PC-9 (cell line): Measurements from ENCODE around the gene ADPGK. TPM values are rescaled to one million over a fixed set of nuclear protein-coding genes. Genes with fewer than 3 reads are reported as not detected.

Experiments
- BruUV-seq: library from RNA; stranded (reverse); fragments of 400-500 nt; replicated peaks from 2 replicates; lab custom pipeline; 2021; lab: Mats Ljungman, UMichigan
- CTCF ChIA-PET: fragments of 300-600 bp; sonication (Branson Sonifier 250); formaldehyde crosslinking; loops from one replicate; lab custom pipeline; 2022; ENCODE audit warnings: antibody characterized with exemption; lab: Charles Lee
- POLR2A ChIA-PET: fragments of 300-600 bp; sonication (Branson Sonifier 250); formaldehyde crosslinking; loops from one replicate; lab custom pipeline; 2022; ENCODE audit warnings: antibody characterized with exemption; ENCODE audit not compliant: unreplicated experiment; lab: Charles Lee
- DNase-seq, 2 experiments: peaks; one replicate each; pipeline versions ENCODE4 v3.0.0 to v3.0.0-alpha.2; 2015 to 2022; ENCODE audit warnings: mixed read lengths in 1 of 2
- H2AFZ ChIP-seq: fragments of 200-600 bp; sonication (generic); 2 replicates; pipeline ENCODE4 v1.8.1; 2017; ENCODE audit warnings: antibody characterized with exemption
- H3F3A ChIP-seq: fragments of 200-600 bp; sonication (generic); 2 replicates; pipeline ENCODE4 v1.8.1; 2017; ENCODE audit warnings: antibody characterized with exemption, mild to moderate bottlenecking, low read depth; ENCODE audit not compliant: insufficient read depth
- H3K27ac ChIP-seq: fragments of 200-600 bp; sonication (generic); 2 replicates; pipeline ENCODE4 v1.6.1; 2016; ENCODE audit warnings: mixed run types
- H3K27me3 ChIP-seq: fragments of 200-600 bp; sonication (generic); 2 replicates; pipeline ENCODE4 v1.6.1; 2016; ENCODE audit warnings: low read depth, mixed run types; ENCODE audit not compliant: insufficient read depth
- H3K36me3 ChIP-seq: fragments of 200-600 bp; sonication (generic); 2 replicates; pipeline ENCODE4 v1.6.1; 2016; ENCODE audit warnings: low read depth, mixed run types
- H3K4me1 ChIP-seq: fragments of 200-600 bp; sonication (generic); replicated peaks from 2 replicates; pipeline ENCODE4 v1.6.1; 2016; ENCODE audit warnings: mixed run types; ENCODE audit not compliant: insufficient read depth
- H3K4me2 ChIP-seq: fragments of 200-600 bp; sonication (generic); 2 replicates; pipeline ENCODE4 v1.6.1; 2017; ENCODE audit warnings: mixed run types
- H3K4me3 ChIP-seq: fragments of 200-600 bp; sonication (generic); 2 replicates; pipeline ENCODE4 v1.6.1; 2016; ENCODE audit warnings: mixed run types
- H3K79me2 ChIP-seq: fragments of 200-600 bp; sonication (generic); 2 replicates; pipeline ENCODE4 v1.6.1; 2017; ENCODE audit warnings: low read depth, mixed run types
- H3K9me2 ChIP-seq: fragments of 200-600 bp; sonication (generic); 2 replicates; pipeline ENCODE4 v1.8.1; 2017; ENCODE audit warnings: mild to moderate bottlenecking; ENCODE audit not compliant: insufficient read depth
- H3K9me3 ChIP-seq: fragments of 200-600 bp; sonication (generic); 2 replicates; pipeline ENCODE4 v1.8.1; 2016; ENCODE audit warnings: low read depth; ENCODE audit not compliant: insufficient read depth
- H4K20me1 ChIP-seq: fragments of 200-600 bp; sonication (generic); 2 replicates; pipeline ENCODE4 v1.8.1; 2017; ENCODE audit not compliant: insufficient read depth
- CTCF ChIP-seq: fragments of 200-600 bp; sonication (generic); conservative IDR thresholded peaks from 2 replicates; pipeline ENCODE4 v1.6.1; 2017; ENCODE audit warnings: mixed run types, antibody characterized with exemption, mild to moderate bottlenecking, moderate library complexity
- EZH2 ChIP-seq: fragments of 200-600 bp; sonication (generic); IDR thresholded peaks from 2 replicates; pipeline ENCODE4 v1.8.0; 2017; ENCODE audit warnings: antibody characterized with exemption, low read depth
- intact Hi-C: fragments of 100-400 bp; cut with micrococcal nuclease; formaldehyde crosslinking; loops from one replicate; pipeline ENCODE4 v1.10.0; 2022; ENCODE audit not compliant: unreplicated experiment
- total RNA-seq: library from RNA; stranded (reverse); gene quantifications from 2 replicates; pipeline ENCODE4 v1.2.3, GENCODE V29; 2021

The ADPGK gene
- total RNA-seq, 1 experiment from 2014 or later: 40.3 TPM

GRCh38 chr15:72754096-72754495, 29.5 kb downstream of the ADPGK start:
- no peak overlapping the region for H3K4me3 ChIP-seq
- no peaks in the 10 kb centered on the region for H3K27me3 ChIP-seq
- no peak for TF ChIP-seq EZH2
- no peak for TF ChIP-seq CTCF
- no peak for DNase-seq
- no peaks in the 10 kb centered on the region for H4K20me1 ChIP-seq
- no peaks in the 10 kb centered on the region for H3F3A ChIP-seq
- H3K9me2 ChIP-seq: no peaks in the 10 kb centered on the region
- POLR2A ChIA-PET: no interaction called here
- H3K4me2 ChIP-seq: no peak overlapping the region
- H3K36me3 ChIP-seq: peaks cover 14% of the 10 kb centered on the region; the same call in 1 of the 2 replicates
- no TSS peak for BruUV-seq
- intact Hi-C loops: no loop called here
- H3K79me2 ChIP-seq: no peaks in the 10 kb centered on the region
- no peak overlapping the region for H3K27ac ChIP-seq
- no peak overlapping the region for H2AFZ ChIP-seq
- CTCF ChIA-PET: no interaction called here
- H3K4me1 ChIP-seq: no peaks in the 10 kb centered on the region
- H3K9me3 ChIP-seq: no peaks in the 10 kb centered on the region

GRCh38 chr15:72751751-72752455, 31.7 kb downstream of the ADPGK start:
- Histone ChIP-seq H3F3A (no peaks in the 10 kb centered on the region; the same call in 1 of the 2 replicates), H3K4me1 (no peaks in the 10 kb centered on the region), H4K20me1 (no peaks in the 10 kb centered on the region), H3K79me2 (no peaks in the 10 kb centered on the region), H3K4me3 (no peak overlapping the region), H3K36me3 (0 out of 2 replicates have a peak, but pooled peaks cover 13% of the 10 kb centered on the region), H3K4me2 (no peak overlapping the region), H3K27me3 (no peaks in the 10 kb centered on the region), H2AFZ (no peak overlapping the region), H3K27ac (no peak overlapping the region), H3K9me2 (no peaks in the 10 kb centered on the region), H3K9me3 (no peaks in the 10 kb centered on the region)
- intact Hi-C loops: no loop called here
- no peak for TF ChIP-seq EZH2
- no peak for TF ChIP-seq CTCF
- DNase-seq: no peak
- POLR2A ChIA-PET: no interaction called here
- CTCF ChIA-PET: no interaction called here
- BruUV-seq: no TSS peak

- ChIA-PET CTCF (no interaction called here), POLR2A (interaction anchor here (0.5 to 0.7 kb wide), 2 partner anchors 65 to 150 kb away, joined by 3 to 8 read pairs; no protein-coding TSS in a partner anchor)
- intact Hi-C loops: no loop called here
These were observed 33.9 kb downstream of the ADPGK start for GRCh38 chr15:72749700-72750099.

More at GRCh38 chr15:72749700-72750099, 33.9 kb downstream of the ADPGK start:
- Histone ChIP-seq H3K4me1 (no peaks in the 10 kb centered on the region), H3K36me3 (0 out of 2 replicates have a peak, but pooled peaks cover 7% of the 10 kb centered on the region), H4K20me1 (no peaks in the 10 kb centered on the region), H3K4me3 (no peak overlapping the region), H3K27me3 (no peaks in the 10 kb centered on the region), H2AFZ (no peak overlapping the region), H3F3A (no peaks in the 10 kb centered on the region; the same call in 1 of the 2 replicates), H3K79me2 (no peaks in the 10 kb centered on the region), H3K4me2 (no peak overlapping the region), H3K9me2 (no peaks in the 10 kb centered on the region), H3K27ac (no peak overlapping the region), H3K9me3 (no peaks in the 10 kb centered on the region)
- no TSS peak for BruUV-seq
- TF ChIP-seq EZH2: no peak
- no peak for TF ChIP-seq CTCF
- DNase-seq: no peak
